ENCODE data around the gene PSME3IP1.

DNA sequence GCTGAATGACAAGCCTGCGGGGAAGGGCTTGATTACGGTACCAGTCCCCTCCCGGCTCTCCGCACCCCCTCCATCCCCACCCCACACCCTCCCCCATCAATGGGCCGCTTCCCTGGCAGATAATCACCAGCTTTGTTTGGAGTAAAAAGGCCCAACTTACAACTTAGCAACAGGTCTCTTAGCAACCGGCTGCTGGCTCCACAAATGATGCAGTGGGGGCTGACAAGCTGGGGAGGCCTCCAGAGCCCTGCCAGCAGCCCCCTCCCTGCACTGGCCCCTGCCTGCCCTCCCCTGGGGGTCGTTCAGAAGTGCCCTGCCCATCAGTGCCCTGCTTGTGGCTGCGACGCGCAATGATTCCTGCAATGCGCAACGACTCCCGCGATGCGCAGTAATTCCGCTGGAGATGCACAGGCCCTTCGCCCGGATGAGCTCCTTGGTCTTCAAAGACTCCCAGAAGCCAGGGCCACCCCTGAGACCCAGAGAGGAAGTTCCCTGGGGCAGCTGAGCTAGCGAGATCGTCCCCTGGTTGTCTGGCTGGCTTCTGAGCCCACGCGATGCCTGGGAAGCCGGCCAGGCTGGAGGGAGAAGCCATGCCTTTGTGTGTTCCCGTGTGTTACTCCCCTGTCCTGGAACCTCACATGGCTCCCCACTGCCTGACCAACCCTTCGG is 70.2 kb downstream of the PSME3IP1 start:
- TF ChIP-seq, protein P1, sequence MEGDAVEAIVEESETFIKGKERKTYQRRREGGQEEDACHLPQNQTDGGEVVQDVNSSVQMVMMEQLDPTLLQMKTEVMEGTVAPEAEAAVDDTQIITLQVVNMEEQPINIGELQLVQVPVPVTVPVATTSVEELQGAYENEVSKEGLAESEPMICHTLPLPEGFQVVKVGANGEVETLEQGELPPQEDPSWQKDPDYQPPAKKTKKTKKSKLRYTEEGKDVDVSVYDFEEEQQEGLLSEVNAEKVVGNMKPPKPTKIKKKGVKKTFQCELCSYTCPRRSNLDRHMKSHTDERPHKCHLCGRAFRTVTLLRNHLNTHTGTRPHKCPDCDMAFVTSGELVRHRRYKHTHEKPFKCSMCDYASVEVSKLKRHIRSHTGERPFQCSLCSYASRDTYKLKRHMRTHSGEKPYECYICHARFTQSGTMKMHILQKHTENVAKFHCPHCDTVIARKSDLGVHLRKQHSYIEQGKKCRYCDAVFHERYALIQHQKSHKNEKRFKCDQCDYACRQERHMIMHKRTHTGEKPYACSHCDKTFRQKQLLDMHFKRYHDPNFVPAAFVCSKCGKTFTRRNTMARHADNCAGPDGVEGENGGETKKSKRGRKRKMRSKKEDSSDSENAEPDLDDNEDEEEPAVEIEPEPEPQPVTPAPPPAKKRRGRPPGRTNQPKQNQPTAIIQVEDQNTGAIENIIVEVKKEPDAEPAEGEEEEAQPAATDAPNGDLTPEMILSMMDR (IDR thresholded peaks at IDR 0.05) = no peak
- no peak for TF ChIP-seq POLR2A (IDR thresholded peaks at IDR 0.05)

All from body of pancreas (tissue), 4 donors.